Measurements from ENCODE around the gene HDAC11. TPM values are rescaled to one million over a fixed set of nuclear protein-coding genes. Genes with fewer than 3 reads are reported as not detected.
A peak's percentile ranks its signal among the peaks of the same experiment; 100 is the strongest.
"Not testable (repeated sequence)": the region's sequence is repeated elsewhere in the genome, so short reads cannot be mapped to it uniquely, and the experiment has no call there.

HDAC11 gene
- total RNA-seq, 2 donors from 2014 or later = 27.6 to 36.0 TPM

GRCh38 chr3:13485630-13486562, 5.8 kb downstream of the HDAC11 start:
- intact Hi-C loops (cut with DNase I); DNase-seq: not testable (repeated sequence)
- ATAC-seq = peak in 1 of 2 donors; percentile 28

DNA sequence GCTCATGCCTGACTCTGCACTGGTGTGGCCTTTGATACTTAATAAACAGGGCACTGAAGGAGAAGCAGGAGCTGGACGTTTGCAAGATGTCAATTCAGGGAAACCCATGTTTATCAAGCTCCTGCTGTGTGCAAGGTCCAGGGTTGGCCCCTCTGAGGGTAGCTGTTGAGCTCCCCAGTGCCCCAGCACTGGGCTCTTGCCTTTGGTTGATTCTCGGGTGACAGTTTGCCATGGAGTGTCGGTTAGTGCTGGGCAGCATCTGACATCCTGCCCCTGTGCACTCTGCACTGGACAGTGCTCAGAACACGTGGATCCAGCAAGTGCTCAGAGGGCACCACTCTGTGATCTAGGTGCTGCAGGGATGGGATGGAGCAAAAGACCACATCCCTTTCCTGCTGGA, 7.3 kb downstream of the HDAC11 start:
- intact Hi-C loops (cut with DNase I) = no loop called here
- no peak for DNase-seq
- no peak for ATAC-seq

- no peak for DNase-seq
- ATAC-seq = no peak
- intact Hi-C loops (cut with DNase I) = no loop called here
These were observed 11.3 kb downstream of the HDAC11 start for GRCh38 chr3:13491206-13491974.

GRCh38 chr3:13492048-13492447, 11.9 kb downstream of the HDAC11 start:
- intact Hi-C loops (cut with DNase I) = no loop called here
- ATAC-seq (no peak), DNase-seq (no peak)

- intact Hi-C loops (cut with DNase I) = no loop called here
- DNase-seq (peak; percentile 17), ATAC-seq (no peak)
These were observed 13.1 kb downstream of the HDAC11 start for GRCh38 chr3:13492976-13493866.

GRCh38 chr3:13493867-13494441, 13.8 kb downstream of the HDAC11 start:
- ATAC-seq (no peak), DNase-seq (peak; percentile 12)

GRCh38 chr3:13494463-13495350, 14.6 kb downstream of the HDAC11 start:
- DNase-seq (peak; percentile 37), ATAC-seq (peak; percentile 16 to 33)
- intact Hi-C loops (cut with DNase I) = loop anchor here in 1 of 2 donors (2.0 kb wide), 1 partner anchor 154 kb away; no protein-coding TSS in a partner anchor

More at GRCh38 chr3:13493867-13494441, 13.8 kb downstream of the HDAC11 start:
- intact Hi-C loops (cut with DNase I) = loop anchor here in 1 of 2 donors (2.0 kb wide), 1 partner anchor 155 kb away; no protein-coding TSS in a partner anchor

GRCh38 chr3:13495351-13495813, 15.3 kb downstream of the HDAC11 start:
- ATAC-seq (no peak), DNase-seq (no peak)
- intact Hi-C loops (cut with DNase I) = loop anchor here in 1 of 2 donors (2.0 kb wide), 1 partner anchor 153 kb away; no protein-coding TSS in a partner anchor

DNA sequence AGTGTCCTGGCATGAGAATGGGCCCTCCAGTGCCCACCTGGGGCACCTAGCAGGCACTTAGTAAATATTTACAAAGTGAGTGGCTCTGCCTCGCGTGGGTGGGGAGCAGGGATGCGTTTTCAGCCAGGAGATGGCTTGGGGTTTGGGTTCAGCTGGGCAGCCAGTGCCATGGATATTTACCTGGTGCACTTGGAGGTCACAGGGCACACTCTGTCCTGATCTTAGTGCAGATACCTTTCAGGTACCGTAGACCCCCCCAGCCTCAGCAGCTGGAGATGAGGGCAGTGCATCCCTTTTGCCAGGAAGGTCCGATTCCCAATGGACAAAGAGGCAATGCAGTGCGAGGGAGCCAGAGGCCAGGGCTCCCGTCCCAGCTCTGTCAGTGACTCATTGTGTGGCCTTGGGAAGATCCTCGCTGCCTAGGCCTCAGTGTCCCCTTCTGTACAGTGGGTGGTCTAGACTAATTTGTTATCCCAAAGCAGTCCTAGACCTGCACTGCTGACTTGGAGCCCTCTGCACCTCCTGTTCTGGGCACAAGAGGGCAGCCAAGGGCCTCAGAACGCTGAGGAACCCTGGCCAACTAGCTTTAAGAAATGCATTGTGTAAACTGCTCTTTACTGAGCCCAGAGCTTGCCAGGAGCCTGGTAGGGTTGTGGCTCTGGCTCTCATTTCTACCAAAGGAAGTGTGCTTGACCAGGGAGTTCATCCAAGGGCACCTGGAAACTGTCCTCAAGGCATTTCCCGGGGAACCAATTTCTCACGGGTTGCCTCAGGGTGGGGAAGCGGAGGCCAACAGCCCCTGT, 16.0 kb downstream of the HDAC11 start:
- intact Hi-C loops (cut with DNase I) = loop anchor here (1.0 to 2.0 kb wide), 2 partner anchors 152 to 153 kb away; no protein-coding TSS in a partner anchor
- ATAC-seq (peak; percentile 87), DNase-seq (peak; percentile 82)

DNA sequence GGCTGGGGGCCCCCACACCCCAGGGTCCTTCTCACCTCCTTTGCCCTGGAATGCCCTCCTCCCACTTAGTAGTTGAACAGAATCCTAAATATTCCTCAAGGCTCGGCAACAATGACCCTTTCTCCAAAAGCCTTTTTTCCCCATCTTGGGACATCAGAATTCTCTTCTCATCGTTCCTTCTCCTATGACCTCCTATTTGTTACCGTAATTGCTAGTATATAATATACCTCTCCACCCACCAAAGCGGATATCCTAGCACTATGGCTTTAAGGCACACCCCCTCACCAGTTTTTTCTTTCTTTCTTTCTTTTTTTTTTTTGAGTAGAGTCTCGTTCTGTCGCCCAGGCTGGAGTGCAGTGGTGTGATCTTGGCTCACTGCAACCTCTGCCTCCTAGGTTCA, 16.8 kb downstream of the HDAC11 start:
- peak in 1 of 2 donors; percentile 38 for ATAC-seq
- intact Hi-C loops (cut with DNase I) = loop anchor here in 1 of 2 donors (1.0 kb wide), 1 partner anchor 151 kb away; no protein-coding TSS in a partner anchor
- DNase-seq = no peak

GRCh38 chr3:13497386-13497785, 17.3 kb downstream of the HDAC11 start:
- DNase-seq (no peak), ATAC-seq (no peak)
- intact Hi-C loops (cut with DNase I) = no loop called here

DNA sequence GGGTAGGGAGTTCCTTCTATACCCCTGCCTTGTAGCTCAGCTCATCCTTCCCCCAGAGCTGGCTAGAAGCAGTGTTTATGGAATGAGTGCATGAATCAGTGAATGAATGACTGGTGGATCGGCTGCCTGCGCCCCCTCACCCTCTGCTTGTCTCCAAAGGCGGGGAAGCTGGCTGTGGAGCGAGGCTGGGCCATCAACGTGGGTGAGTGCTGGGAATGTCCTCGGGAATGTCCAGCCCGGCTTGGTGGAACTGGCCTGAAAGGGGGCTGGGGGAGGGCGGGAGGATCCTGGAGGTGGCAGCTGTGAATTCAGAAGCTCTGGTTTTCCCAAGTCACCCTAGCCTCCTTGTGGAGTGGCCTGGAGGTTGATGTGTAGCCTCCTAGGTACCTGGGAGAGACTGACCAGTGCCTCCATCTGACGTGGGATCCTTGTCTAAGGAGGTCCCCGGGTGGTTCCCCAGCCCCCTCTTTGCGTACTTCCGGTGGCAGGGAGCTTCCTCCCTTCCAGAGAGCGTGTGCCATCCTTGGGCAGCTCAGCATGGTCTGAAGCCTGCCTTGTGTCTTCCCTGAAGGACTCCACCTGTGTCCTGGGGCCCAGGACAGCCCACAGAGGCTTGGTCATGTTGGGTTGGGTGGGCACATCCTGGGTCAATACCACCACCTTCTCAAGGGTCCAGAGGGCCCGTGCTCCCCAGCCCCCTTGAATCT, 18.4 kb downstream of the HDAC11 start:
- no peak for DNase-seq
- ATAC-seq = no peak
- intact Hi-C loops (cut with DNase I) = no loop called here

DNA sequence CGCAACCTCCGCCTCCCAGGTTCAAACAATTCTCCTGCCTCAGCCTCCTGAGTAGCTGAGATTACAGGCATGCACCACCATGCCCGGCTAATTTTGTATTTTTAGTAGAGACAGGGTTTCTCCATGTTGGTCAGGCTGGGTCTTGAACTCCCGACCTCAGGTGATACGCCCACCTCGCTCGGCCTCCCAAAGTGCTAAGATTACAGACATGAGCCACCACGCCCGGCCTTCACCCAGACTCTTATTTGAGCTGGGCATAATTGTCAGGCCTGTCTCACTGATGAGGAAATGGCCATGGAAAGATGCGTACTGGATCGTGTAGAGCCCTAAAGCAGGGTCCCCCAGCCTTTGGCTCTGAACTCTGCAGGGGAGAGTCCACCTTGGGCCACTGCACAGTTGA, 19.1 kb downstream of the HDAC11 start:
- ATAC-seq; intact Hi-C loops (cut with DNase I); DNase-seq: not testable (repeated sequence)

GRCh38 chr3:13500133-13500885, 20.2 kb downstream of the HDAC11 start:
- ATAC-seq (peak in 1 of 2 donors; percentile 10), DNase-seq (no peak)
- intact Hi-C loops (cut with DNase I) = no loop called here

DNA sequence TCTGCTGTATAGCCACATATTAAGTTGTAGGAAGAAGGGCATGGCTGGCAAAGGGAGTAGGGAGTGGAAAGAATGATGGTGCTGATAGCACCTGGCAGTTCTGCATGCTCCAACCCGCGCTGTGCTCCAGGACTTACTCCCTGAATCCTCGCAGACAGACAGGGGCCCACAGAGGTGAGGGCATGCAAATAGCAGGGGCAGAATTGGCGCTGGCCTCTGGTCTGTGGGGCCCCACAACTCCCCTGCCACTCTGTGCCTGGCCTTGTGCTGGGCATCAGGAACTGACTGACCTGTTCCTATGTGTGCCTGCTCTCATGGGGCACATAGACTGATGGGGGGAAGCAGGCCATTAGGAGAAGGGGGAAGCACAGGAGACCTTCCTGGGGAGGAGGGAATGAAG, 20.9 kb downstream of the HDAC11 start:
- ATAC-seq (peak in 1 of 2 donors; percentile 16), DNase-seq (no peak)
- intact Hi-C loops (cut with DNase I) = no loop called here
